Left lung (tissue), 10 donors: ENCODE data around the gene INPP4B. TPM values are rescaled to one million over a fixed set of nuclear protein-coding genes. Genes with fewer than 3 reads are reported as not detected.

ENCODE experiments used
- ATAC-seq: fragments of 200-7000 bp; cut with Tn5 transposase; one replicate; pipeline ENCODE4 v1.9.1; 2020; ENCODE audit warnings: moderate library complexity
- DNase-seq, 4 donors: peaks; one replicate each; pipeline ENCODE4 v3.0.0-alpha.2; 2013 to 2020
- H3K27ac ChIP-seq, 2 donors: fragments of 200-600 bp; sonication (generic) in 1 of 2; one replicate each; pipeline versions ENCODE4 v1.5.0 to v1.8.0; 2020 to 2021
- H3K27me3 ChIP-seq, 2 donors: fragments of 200-600 bp; sonication (generic) in 1 of 2; one replicate each; pipeline versions ENCODE4 v1.5.0 to v1.8.0; 2020 to 2021
- H3K36me3 ChIP-seq, 2 donors: fragments of 200-600 bp; sonication (generic) in 1 of 2; one replicate each; pipeline versions ENCODE4 v1.5.0 to v1.8.0; 2020 to 2021
- H3K4me1 ChIP-seq, 2 donors: fragments of 200-600 bp; one replicate each; pipeline ENCODE4 v1.8.0; 2021
- H3K4me3 ChIP-seq, 2 donors: fragments of 200-600 bp; sonication (generic) in 1 of 2; one replicate each; pipeline versions ENCODE4 v1.5.0 to v1.8.0; 2020 to 2021; ENCODE audit warnings: mild to moderate bottlenecking in 1 of 2
- H3K9me3 ChIP-seq, 2 donors: fragments of 200-600 bp; sonication (generic) in 1 of 2; one replicate each; pipeline versions ENCODE4 v1.5.0 to v1.8.0; 2020 to 2021
- CTCF ChIP-seq, 2 donors: fragments of 200-600 bp; sonication (generic) in 1 of 2; IDR thresholded peaks; one replicate each; pipeline versions ENCODE4 v1.5.0 to v1.8.0; 2021; ENCODE audit warnings: antibody characterized with exemption in 2 of 2
- intact Hi-C, 2 donors: fragments of 100-400 bp; cut with DNase I; formaldehyde crosslinking; loops; one replicate each; pipeline versions ENCODE4 v1.11.2 to v1.14.2; 2022
- polyA plus RNA-seq, 6 donors: library from polyadenylated mRNA; unstranded; fragments of 120-200 nt; gene quantifications; one replicate each; pipeline ENCODE4 v1.2.1, GENCODE V29; 2013; ENCODE audit not compliant: insufficient read length in 6 of 6
- total RNA-seq, 2 donors: library from RNA; stranded (reverse); fragmentation: NEBNext Ultra II Directional; extraction: Animal tissue kit (Norgen Biotek cat#: 25700); gene quantifications; one replicate each; pipeline ENCODE4 v1.2.1, GENCODE V29; 2021
- donor health status: DM: no; HTN: yes; CAD: no.
- donor health status: DM: no; HTN: no; CAD: no.

INPP4B gene
- total and polyA plus RNA-seq, 8 donors: 7.3 to 15.1 (median 11.6) TPM

- no peak overlapping the region for H3K4me3 ChIP-seq
- no peak overlapping the region for H3K27ac ChIP-seq
- H3K36me3 ChIP-seq: no peaks in the 10 kb centered on the region
- DNase-seq: no peak
- no peak for ATAC-seq
- no peak for TF ChIP-seq CTCF (IDR thresholded peaks at IDR 0.05)
- intact Hi-C loops: no loop called here
- no peaks in the 10 kb centered on the region for H3K27me3 ChIP-seq
- no peaks in the 10 kb centered on the region for H3K9me3 ChIP-seq
- H3K4me1 ChIP-seq: no peaks in the 10 kb centered on the region
Measured at GRCh38 chr4:142550965-142551364, 295.1 kb downstream of the INPP4B start.

- intact Hi-C loops: no loop called here
- TF ChIP-seq CTCF (IDR thresholded peaks at IDR 0.05): no peak
Measured at GRCh38 chr4:142549726-142550463, 296.2 kb downstream of the INPP4B start.

GRCh38 chr4:142549248-142549647 lies 296.9 kb downstream of the INPP4B start:
- no peak for ATAC-seq
- Histone ChIP-seq H3K4me1 (no peaks in the 10 kb centered on the region), H3K4me3 (no peak overlapping the region), H3K27me3 (no peaks in the 10 kb centered on the region), H3K36me3 (no peaks in the 10 kb centered on the region), H3K9me3 (no peaks in the 10 kb centered on the region), H3K27ac (no peak overlapping the region)
- intact Hi-C loops: no loop called here
- TF ChIP-seq CTCF (IDR thresholded peaks at IDR 0.05): no peak
- no peak for DNase-seq

More at GRCh38 chr4:142549726-142550463, 296.2 kb downstream of the INPP4B start:
- no peaks in the 10 kb centered on the region for H3K27me3 ChIP-seq
- no peak overlapping the region for H3K27ac ChIP-seq
- DNase-seq: peak in 1 of 4 donors; percentile 26
- H3K4me3 ChIP-seq: no peak overlapping the region
- H3K36me3 ChIP-seq: no peaks in the 10 kb centered on the region
- H3K4me1 ChIP-seq: no peaks in the 10 kb centered on the region
- no peaks in the 10 kb centered on the region for H3K9me3 ChIP-seq
- peak; percentile 49 for ATAC-seq

- no peaks in the 10 kb centered on the region for H3K9me3 ChIP-seq
- DNase-seq (no peak), ATAC-seq (no peak)
- H3K4me1 ChIP-seq: no peaks in the 10 kb centered on the region
- no peaks in the 10 kb centered on the region for H3K36me3 ChIP-seq
- intact Hi-C loops: no loop called here
- no peaks in the 10 kb centered on the region for H3K27me3 ChIP-seq
- no peak overlapping the region for H3K27ac ChIP-seq
- TF ChIP-seq CTCF (IDR thresholded peaks at IDR 0.05): no peak
- no peak overlapping the region for H3K4me3 ChIP-seq
Measured at GRCh38 chr4:142548491-142548890, 297.6 kb downstream of the INPP4B start.

DNA sequence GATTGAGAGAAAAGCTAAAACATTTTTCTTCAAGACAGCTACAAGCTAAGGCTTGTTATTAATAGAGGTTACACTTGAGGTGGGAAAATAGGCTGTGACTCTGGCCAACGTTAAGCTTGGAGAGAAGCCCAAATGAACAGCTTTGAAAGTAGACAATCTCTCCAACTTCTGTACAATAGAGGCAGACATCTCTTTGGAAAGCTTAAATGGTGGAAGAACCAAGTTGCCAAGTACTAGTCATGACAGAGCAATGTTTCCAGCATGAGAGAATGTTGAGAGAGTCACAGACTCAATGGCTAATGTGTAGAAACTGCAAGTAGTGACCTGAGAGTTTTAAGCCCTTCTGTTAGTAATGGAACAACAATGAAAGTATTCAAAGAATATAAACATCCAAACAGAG lies 298.1 kb downstream of the INPP4B start:
- Histone ChIP-seq H3K36me3 (no peaks in the 10 kb centered on the region), H3K4me1 (no peaks in the 10 kb centered on the region), H3K27ac (no peak overlapping the region), H3K27me3 (no peaks in the 10 kb centered on the region), H3K9me3 (no peaks in the 10 kb centered on the region), H3K4me3 (no peak overlapping the region)
- ATAC-seq: no peak
- no peak for DNase-seq
- intact Hi-C loops: no loop called here
- no peak for TF ChIP-seq CTCF (IDR thresholded peaks at IDR 0.05)
